Measurements from ENCODE around the gene HLA-DOB.

- TF ChIP-seq CTCF (IDR thresholded peaks at IDR 0.05; ENCODE audit: insufficient read depth, low read length, poor library complexity, severe bottlenecking), result no peak
- no peak for TF ChIP-seq EZH2phosphoT487 (conservative IDR thresholded peaks at IDR 0.05; ENCODE audit: low read length)
These were observed 49.1 kb upstream of the HLA-DOB start for GRCh38 chr6:32865724-32866443.

Measured in SU-DHL-6 (cell line).